HL-60 (cell line): ENCODE results near the gene WNT7A.

ENCODE experiments used
- DNase-seq, 2 experiments: peaks; one replicate each; pipeline ENCODE4 v3.0.0-alpha.2; 2010 to 2020; ENCODE audit warnings: low read depth in 1 of 2, low spot score in 1 of 2
- H3K27ac ChIP-seq: fragments of 250-450 bp; sonication (Bioruptor Pico); replicated peaks from 2 replicates; pipeline ENCODE4 v1.5.1; 2020; ENCODE audit warnings: mild to moderate bottlenecking, moderate library complexity
- H3K27me3 ChIP-seq: fragments of 250-450 bp; sonication (Bioruptor Pico); 2 replicates; pipeline ENCODE4 v1.5.1; 2021; ENCODE audit warnings: mild to moderate bottlenecking, moderate library complexity; ENCODE audit not compliant: insufficient read depth, poor library complexity, severe bottlenecking
- H3K4me3 ChIP-seq: replicated peaks from 2 replicates; pipeline ENCODE4 v1.5.1; 2011; ENCODE audit warnings: mild to moderate bottlenecking, control low read depth, low read length; ENCODE audit not compliant: insufficient read depth
- CTCF ChIP-seq: IDR thresholded peaks from one replicate; pipeline ENCODE4 v1.5.1; 2011; ENCODE audit warnings: low read length, control low read depth, inconsistent platforms; ENCODE audit not compliant: insufficient read depth
- GABPA ChIP-seq: IDR thresholded peaks from 2 replicates; pipeline ENCODE4 v1.6.1; 2012; ENCODE audit warnings: low read depth
- POLR2AphosphoS5 ChIP-seq: IDR thresholded peaks from 2 replicates; pipeline ENCODE4 v1.6.1; 2012; ENCODE audit warnings: low read depth
- SPI1 ChIP-seq: IDR thresholded peaks from 2 replicates; pipeline ENCODE4 v1.6.1; 2012; ENCODE audit warnings: low read depth, mild to moderate bottlenecking, borderline replicate concordance
- TF ChIP-seq, protein P1 (sequence below): IDR thresholded peaks from 2 replicates; pipeline ENCODE4 v1.6.1; 2012; ENCODE audit warnings: low read depth; ENCODE audit not compliant: insufficient replicate concordance

Gene WNT7A

GRCh38 chr3:13881536-13882410 is 1.9 kb upstream of the WNT7A start:
- TF ChIP-seq GABPA: no peak
- no peak for TF ChIP-seq POLR2AphosphoS5
- TF ChIP-seq, protein P1, sequence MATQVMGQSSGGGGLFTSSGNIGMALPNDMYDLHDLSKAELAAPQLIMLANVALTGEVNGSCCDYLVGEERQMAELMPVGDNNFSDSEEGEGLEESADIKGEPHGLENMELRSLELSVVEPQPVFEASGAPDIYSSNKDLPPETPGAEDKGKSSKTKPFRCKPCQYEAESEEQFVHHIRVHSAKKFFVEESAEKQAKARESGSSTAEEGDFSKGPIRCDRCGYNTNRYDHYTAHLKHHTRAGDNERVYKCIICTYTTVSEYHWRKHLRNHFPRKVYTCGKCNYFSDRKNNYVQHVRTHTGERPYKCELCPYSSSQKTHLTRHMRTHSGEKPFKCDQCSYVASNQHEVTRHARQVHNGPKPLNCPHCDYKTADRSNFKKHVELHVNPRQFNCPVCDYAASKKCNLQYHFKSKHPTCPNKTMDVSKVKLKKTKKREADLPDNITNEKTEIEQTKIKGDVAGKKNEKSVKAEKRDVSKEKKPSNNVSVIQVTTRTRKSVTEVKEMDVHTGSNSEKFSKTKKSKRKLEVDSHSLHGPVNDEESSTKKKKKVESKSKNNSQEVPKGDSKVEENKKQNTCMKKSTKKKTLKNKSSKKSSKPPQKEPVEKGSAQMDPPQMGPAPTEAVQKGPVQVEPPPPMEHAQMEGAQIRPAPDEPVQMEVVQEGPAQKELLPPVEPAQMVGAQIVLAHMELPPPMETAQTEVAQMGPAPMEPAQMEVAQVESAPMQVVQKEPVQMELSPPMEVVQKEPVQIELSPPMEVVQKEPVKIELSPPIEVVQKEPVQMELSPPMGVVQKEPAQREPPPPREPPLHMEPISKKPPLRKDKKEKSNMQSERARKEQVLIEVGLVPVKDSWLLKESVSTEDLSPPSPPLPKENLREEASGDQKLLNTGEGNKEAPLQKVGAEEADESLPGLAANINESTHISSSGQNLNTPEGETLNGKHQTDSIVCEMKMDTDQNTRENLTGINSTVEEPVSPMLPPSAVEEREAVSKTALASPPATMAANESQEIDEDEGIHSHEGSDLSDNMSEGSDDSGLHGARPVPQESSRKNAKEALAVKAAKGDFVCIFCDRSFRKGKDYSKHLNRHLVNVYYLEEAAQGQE: no peak
- no peak for TF ChIP-seq CTCF
- TF ChIP-seq SPI1: no peak
- Histone ChIP-seq H3K27ac (no peak overlapping the region), H3K27me3 (peaks cover 44% of the 10 kb centered on the region), H3K4me3 (no peak overlapping the region)
- DNase-seq: no peak

GRCh38 chr3:13880811-13881156 is 913 bp upstream of the WNT7A start:
- no peak overlapping the region for H3K4me3 ChIP-seq
- H3K27ac ChIP-seq: no peak overlapping the region
- peaks cover 49% of the 10 kb centered on the region for H3K27me3 ChIP-seq
- TF ChIP-seq CTCF: no peak
- TF ChIP-seq POLR2AphosphoS5: no peak
- TF ChIP-seq SPI1: no peak
- no peak for TF ChIP-seq GABPA
- TF ChIP-seq, protein P1: no peak
- DNase-seq: no peak

GRCh38 chr3:13879102-13879945 is 547 bp downstream of the WNT7A start:
- no peak for DNase-seq
- TF ChIP-seq, protein P1: no peak
- TF ChIP-seq CTCF: no peak
- no peak for TF ChIP-seq SPI1
- TF ChIP-seq GABPA: no peak
- TF ChIP-seq POLR2AphosphoS5: no peak
- no peak overlapping the region for H3K4me3 ChIP-seq
- peaks cover 44% of the 10 kb centered on the region for H3K27me3 ChIP-seq
- H3K27ac ChIP-seq: no peak overlapping the region
